ENCODE measurements around the gene RNF215. TPM values are rescaled to one million over a fixed set of nuclear protein-coding genes. Genes with fewer than 3 reads are reported as not detected.

RNF215 gene
- total and polyA plus RNA-seq, 5 donors from 2014 or later: 0.23 to 13.1 (median 0.45) TPM

DNA sequence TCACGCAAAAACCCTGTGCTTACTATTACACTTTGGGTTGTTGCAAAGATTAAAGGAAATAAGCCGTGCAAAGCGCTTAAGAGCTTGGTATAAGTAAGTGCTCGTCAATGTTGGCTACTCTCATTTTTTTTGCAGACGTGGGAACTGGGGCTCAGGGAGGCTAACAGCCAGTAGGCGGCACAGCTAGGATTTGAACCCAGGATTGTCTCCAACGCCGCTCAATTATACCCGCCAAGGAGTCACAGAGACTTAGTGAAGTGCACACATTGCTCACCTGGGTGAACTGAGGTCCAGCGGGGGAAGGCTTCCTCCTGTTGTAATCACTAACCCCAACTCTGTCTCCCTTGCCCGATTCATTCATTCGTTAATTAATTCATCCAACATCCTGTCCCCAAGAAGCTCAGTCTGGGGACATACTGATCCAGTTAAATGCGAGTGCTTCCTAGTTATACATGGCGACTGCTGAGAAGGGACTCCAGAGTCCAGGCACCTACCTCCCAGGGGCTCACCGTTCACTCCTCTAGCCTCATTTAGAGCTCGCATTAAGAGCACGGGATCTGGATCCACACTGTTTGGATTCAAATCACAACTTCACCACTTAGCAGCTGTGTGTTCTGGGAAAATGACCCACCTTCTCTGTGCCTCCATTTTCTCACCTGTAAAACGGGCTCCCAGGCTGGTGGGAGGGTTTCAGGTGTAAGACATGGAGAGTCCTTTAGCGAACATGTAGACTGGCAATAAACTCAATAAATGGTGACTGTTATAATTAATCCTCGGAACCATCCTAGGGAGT is 37.5 kb upstream of the RNF215 start:
- Mint-ChIP-seq H3K4me1 (peaks cover 15 to 60% (median 38%) of the 10 kb centered on the region in 4 donors), H3K27ac (peak overlapping the region in 2 of 3 donors; percentile 99), H3K27me3 (no peaks in the 10 kb centered on the region), H3K4me3 (peak overlapping the region; percentile 95 to 99 (median 99)), H3K36me3 (peaks cover 9% of the 10 kb centered on the region), H3K9me3 (no peaks in the 10 kb centered on the region)
- DNase-seq (no peak), ATAC-seq (ENCODE audit: low read depth in 2 of 2) (no peak)
- peaks cover 7% of the 10 kb centered on the region for H3K36me3 ChIP-seq (ENCODE audit: control insufficient read depth, insufficient read depth, low read length)
- peak overlapping the region; percentile 95 for H3K27ac ChIP-seq (ENCODE audit: insufficient read depth, low read length, poor library complexity, severe bottlenecking)
- H3K4me3 ChIP-seq (ENCODE audit: low read depth, low read length): peak overlapping the region; percentile 83
- no peaks in the 10 kb centered on the region for H3K27me3 ChIP-seq (ENCODE audit: control insufficient read depth, insufficient read depth, low read length)
- peaks cover 46% of the 10 kb centered on the region for H3K4me1 ChIP-seq (ENCODE audit: control insufficient read depth, insufficient read depth, low read length, poor library complexity, severe bottlenecking)
- H3K9me3 ChIP-seq (ENCODE audit: control insufficient read depth in 2 of 2, low read length in 2 of 2): no peaks in the 10 kb centered on the region

DNA sequence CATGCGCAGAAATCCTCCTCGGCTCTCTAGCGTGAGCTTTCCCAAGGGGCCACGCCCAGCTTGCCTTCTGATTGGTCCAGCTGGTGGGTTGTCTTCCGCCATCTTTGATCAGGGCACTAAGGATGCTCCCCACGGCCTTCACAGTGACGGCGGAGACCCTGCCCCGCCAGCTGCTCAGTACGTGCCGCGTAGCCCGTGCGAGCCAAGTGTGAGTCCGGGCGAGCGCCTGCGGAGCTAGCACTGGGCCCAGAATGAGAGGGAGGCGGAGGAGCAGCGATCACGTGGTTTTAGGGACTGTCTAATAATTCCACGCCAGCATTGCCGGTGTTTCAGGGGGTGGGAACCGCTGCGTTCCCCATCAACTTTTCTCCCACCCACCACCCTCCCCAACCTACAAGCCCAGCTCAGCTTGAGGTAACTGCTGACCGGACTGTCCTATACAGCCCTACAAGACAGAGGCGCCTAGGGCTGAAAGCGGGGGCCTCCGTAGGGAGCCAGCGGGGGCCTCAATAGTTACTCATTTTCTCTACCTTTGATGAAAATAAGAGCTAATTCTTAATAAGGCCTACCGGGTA is 36.8 kb upstream of the RNF215 start:
- Mint-ChIP-seq H3K27ac (peak overlapping the region; percentile 99), H3K36me3 (peaks cover 9% of the 10 kb centered on the region), H3K9me3 (no peaks in the 10 kb centered on the region), H3K27me3 (no peaks in the 10 kb centered on the region), H3K4me3 (peak overlapping the region; percentile 95 to 99 (median 99)), H3K4me1 (peaks cover 15 to 60% (median 38%) of the 10 kb centered on the region in 4 donors)
- DNase-seq: peak; percentile 96 to 100 (median 98)
- peaks cover 7% of the 10 kb centered on the region for H3K36me3 ChIP-seq (ENCODE audit: control insufficient read depth, insufficient read depth, low read length)
- ATAC-seq (ENCODE audit: low read depth in 2 of 2): peak; percentile 93 to 95
- H3K4me3 ChIP-seq (ENCODE audit: low read depth, low read length): peak overlapping the region; percentile 83
- H3K27ac ChIP-seq (ENCODE audit: insufficient read depth, low read length, poor library complexity, severe bottlenecking): peak overlapping the region; percentile 95
- H3K27me3 ChIP-seq (ENCODE audit: control insufficient read depth, insufficient read depth, low read length): no peaks in the 10 kb centered on the region
- peaks cover 46% of the 10 kb centered on the region for H3K4me1 ChIP-seq (ENCODE audit: control insufficient read depth, insufficient read depth, low read length, poor library complexity, severe bottlenecking)
- no peaks in the 10 kb centered on the region for H3K9me3 ChIP-seq (ENCODE audit: control insufficient read depth in 2 of 2, low read length in 2 of 2)

DNA sequence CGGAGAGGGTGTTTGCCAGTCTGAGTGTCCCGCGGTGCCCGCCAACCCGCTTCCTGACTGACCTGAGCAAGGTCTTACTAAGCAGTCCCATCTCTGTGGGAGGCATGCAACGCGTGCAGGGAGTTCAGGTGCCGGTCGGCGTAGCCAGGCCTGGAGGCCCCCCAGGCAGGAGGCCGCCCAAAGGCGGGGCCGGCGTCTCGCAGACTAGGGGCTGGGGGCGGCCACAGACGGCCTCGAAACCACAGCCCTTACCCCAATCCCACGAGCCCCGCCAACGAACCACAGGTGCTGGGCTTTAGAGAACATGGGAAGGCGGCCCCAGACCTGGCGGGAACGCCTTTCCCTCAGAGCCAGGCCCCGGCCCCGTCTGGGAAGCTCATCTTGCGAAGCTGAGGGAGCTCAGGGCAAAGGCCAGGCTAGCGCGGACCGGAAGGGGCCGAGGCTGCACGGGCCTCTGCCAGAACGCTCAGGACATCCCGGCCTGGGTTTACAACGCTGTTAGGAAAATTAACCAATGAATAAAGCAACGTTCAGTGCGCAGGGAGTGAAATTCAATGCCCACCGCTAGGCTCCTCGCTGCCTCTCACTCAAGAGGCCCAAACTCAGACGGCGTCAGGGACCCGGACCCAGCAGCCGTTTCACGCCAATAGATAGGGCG is 36.2 kb upstream of the RNF215 start:
- Histone ChIP-seq H3K9me3 (ENCODE audit: control insufficient read depth in 2 of 2, low read length in 2 of 2) (no peaks in the 10 kb centered on the region), H3K4me1 (ENCODE audit: control insufficient read depth, insufficient read depth, low read length, poor library complexity, severe bottlenecking) (peaks cover 46% of the 10 kb centered on the region), H3K4me3 (ENCODE audit: low read depth, low read length) (peak overlapping the region; percentile 83), H3K27ac (ENCODE audit: insufficient read depth, low read length, poor library complexity, severe bottlenecking) (peak overlapping the region; percentile 95), H3K36me3 (ENCODE audit: control insufficient read depth, insufficient read depth, low read length) (peaks cover 5% of the 10 kb centered on the region), H3K27me3 (ENCODE audit: control insufficient read depth, insufficient read depth, low read length) (no peaks in the 10 kb centered on the region)
- H3K27me3 Mint-ChIP-seq: no peaks in the 10 kb centered on the region
- H3K9me3 Mint-ChIP-seq: no peaks in the 10 kb centered on the region
- DNase-seq (peak in 1 of 3 donors; percentile 55), ATAC-seq (ENCODE audit: low read depth in 2 of 2) (no peak)
- peaks cover 15 to 60% (median 38%) of the 10 kb centered on the region in 4 donors for H3K4me1 Mint-ChIP-seq
- peak overlapping the region; percentile 95 to 99 (median 99) for H3K4me3 Mint-ChIP-seq
- H3K36me3 Mint-ChIP-seq: peaks cover 9% of the 10 kb centered on the region
- H3K27ac Mint-ChIP-seq: peak overlapping the region; percentile 99

DNA sequence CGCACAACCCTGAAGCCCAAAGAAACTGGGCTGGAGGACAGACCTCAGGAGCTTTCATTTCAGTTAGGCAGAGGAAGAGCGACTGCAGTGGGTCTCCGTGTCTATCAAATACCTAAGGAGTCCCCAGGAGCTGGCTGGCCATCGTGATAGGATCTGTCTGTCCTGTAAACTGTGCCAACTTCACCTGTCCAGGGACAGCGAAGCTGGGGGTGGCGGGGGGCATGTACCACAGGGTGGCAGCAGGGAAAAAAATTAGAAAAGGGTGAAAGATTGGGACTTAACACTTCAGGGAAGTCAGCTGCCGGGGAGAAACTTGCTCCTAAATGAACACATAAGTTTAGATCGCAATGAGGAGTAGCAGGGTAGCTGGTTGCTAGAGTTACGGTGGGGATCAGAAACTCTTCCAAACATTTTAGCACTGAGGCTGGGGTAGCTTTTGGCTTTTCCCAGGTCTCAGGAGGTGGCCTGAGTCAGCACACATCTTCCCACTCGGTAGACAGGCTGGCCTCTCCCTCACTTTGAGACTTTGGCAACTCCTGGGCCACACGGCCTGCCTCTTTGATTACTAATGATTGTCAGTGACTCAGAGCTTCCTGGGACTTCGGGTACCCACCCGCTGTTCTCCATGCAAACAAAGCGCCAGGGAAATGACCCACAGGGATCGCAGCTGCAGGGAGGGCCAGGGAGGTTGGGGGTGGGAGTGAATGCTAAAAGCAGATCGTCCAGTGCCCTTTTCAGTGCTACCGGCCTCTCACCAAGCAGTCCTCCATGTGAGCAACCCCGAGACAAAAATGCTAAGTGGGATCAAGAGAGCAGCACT is 35.5 kb upstream of the RNF215 start:
- Mint-ChIP-seq H3K4me1 (peaks cover 15 to 59% (median 37%) of the 10 kb centered on the region in 4 donors), H3K4me3 (peak overlapping the region; percentile 95 to 99 (median 99)), H3K27me3 (no peaks in the 10 kb centered on the region), H3K27ac (peak overlapping the region; percentile 94 to 99 (median 99)), H3K36me3 (peaks cover 16% of the 10 kb centered on the region), H3K9me3 (no peaks in the 10 kb centered on the region)
- Histone ChIP-seq H3K4me3 (ENCODE audit: low read depth, low read length) (peak overlapping the region; percentile 69), H3K27me3 (ENCODE audit: control insufficient read depth, insufficient read depth, low read length) (no peaks in the 10 kb centered on the region), H3K4me1 (ENCODE audit: control insufficient read depth, insufficient read depth, low read length, poor library complexity, severe bottlenecking) (peaks cover 46% of the 10 kb centered on the region), H3K27ac (ENCODE audit: insufficient read depth, low read length, poor library complexity, severe bottlenecking) (peak overlapping the region; percentile 95), H3K36me3 (ENCODE audit: control insufficient read depth, insufficient read depth, low read length) (peaks cover 4% of the 10 kb centered on the region), H3K9me3 (ENCODE audit: control insufficient read depth in 2 of 2, low read length in 2 of 2) (no peaks in the 10 kb centered on the region)
- ATAC-seq (ENCODE audit: low read depth in 2 of 2) (no peak), DNase-seq (no peak)

DNA sequence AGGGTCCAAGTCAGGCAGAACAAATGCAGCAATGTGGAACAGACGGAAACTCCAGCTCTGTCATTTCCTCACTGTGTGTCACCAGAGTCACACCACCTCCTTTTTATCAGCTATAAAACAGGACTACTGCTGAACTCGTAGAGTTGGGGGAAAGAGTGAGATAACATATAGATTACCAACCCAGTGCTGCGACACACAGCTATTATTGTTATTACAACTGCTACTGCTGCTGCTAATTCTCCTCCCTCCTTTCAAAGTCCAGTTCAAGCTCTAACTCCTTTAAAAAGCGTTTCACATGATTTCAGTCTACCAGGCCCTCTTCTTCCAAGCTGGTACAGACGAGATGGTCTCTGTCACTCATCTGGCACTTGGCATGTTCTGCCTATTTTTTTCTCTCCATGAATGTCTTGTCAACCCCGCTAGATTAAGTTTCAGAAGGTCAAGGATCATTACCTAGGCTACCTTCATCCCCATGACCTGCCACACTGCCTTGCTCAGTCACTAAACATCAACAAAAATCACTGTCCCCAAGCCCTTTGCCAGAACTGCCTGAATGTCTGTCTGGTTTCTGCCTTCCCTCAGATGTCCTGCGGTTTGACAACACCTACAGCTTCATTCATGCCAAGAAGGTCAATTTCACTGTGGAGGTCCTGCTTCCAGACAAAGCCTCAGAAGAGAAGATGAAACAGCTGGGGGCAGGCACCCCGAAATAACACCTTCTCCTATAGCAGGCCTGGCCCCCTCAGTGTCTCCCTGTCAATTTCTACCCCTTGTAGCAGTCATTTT is 34.7 kb upstream of the RNF215 start:
- ATAC-seq (ENCODE audit: low read depth in 2 of 2): no peak
- H3K36me3 ChIP-seq (ENCODE audit: control insufficient read depth, insufficient read depth, low read length): peaks cover 9% of the 10 kb centered on the region
- no peaks in the 10 kb centered on the region for H3K27me3 ChIP-seq (ENCODE audit: control insufficient read depth, insufficient read depth, low read length)
- H3K4me1 Mint-ChIP-seq: peaks cover 15 to 52% (median 36%) of the 10 kb centered on the region in 4 donors
- H3K36me3 Mint-ChIP-seq: peaks cover 24% of the 10 kb centered on the region
- H3K27ac ChIP-seq (ENCODE audit: insufficient read depth, low read length, poor library complexity, severe bottlenecking): no peak overlapping the region
- H3K4me1 ChIP-seq (ENCODE audit: control insufficient read depth, insufficient read depth, low read length, poor library complexity, severe bottlenecking): peaks cover 42% of the 10 kb centered on the region
- no peak overlapping the region for H3K4me3 ChIP-seq (ENCODE audit: low read depth, low read length)
- no peaks in the 10 kb centered on the region for H3K27me3 Mint-ChIP-seq
- H3K4me3 Mint-ChIP-seq: peak overlapping the region; percentile 95 to 99 (median 99)
- H3K27ac Mint-ChIP-seq: peak overlapping the region; percentile 94 to 99 (median 99)
- DNase-seq: no peak
- no peaks in the 10 kb centered on the region for H3K9me3 Mint-ChIP-seq
- no peaks in the 10 kb centered on the region for H3K9me3 ChIP-seq (ENCODE audit: control insufficient read depth in 2 of 2, low read length in 2 of 2)

DNA sequence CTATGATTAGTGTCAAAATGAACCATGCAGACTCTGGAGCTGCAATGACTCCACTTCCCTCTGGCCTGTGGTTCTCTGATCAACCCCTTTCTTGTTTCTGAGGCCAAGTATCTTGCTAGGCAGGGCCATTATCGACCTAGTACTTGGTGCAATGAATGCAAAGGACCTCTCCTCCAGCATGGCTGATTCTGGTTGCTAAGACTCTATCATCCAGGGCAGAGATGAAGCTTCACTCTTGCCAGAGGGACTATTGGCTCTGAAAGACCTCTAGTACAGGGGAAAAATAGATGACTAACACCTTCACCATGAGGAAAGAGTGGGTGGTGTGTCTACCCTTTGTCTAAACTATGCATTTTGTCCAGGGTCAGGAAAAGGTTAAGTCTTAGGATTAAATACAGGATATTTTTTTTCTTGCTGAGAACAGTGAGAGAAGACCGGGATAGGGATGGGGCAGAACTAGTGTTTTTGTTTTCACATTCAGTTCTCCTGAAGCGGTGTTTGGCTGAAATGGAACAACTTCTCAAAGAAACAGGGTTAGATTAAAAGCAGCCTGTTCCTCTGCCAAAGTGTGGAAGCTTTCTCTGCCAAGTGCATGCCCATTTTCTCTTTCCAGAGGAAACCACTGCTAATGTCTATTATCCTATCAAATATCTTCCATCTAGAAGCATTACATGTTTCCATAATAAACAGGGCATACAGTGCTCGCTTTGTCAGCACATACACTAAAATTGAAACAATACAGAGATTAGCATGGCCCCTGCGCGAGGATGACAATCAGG is 33.3 kb upstream of the RNF215 start:
- Histone ChIP-seq H3K9me3 (ENCODE audit: control insufficient read depth in 2 of 2, low read length in 2 of 2) (no peaks in the 10 kb centered on the region), H3K36me3 (ENCODE audit: control insufficient read depth, insufficient read depth, low read length) (peaks cover 18% of the 10 kb centered on the region), H3K4me1 (ENCODE audit: control insufficient read depth, insufficient read depth, low read length, poor library complexity, severe bottlenecking) (peaks cover 28% of the 10 kb centered on the region), H3K4me3 (ENCODE audit: low read depth, low read length) (no peak overlapping the region), H3K27ac (ENCODE audit: insufficient read depth, low read length, poor library complexity, severe bottlenecking) (no peak overlapping the region), H3K27me3 (ENCODE audit: control insufficient read depth, insufficient read depth, low read length) (no peaks in the 10 kb centered on the region)
- peaks cover 9 to 39% (median 30%) of the 10 kb centered on the region in 4 donors for H3K4me1 Mint-ChIP-seq
- H3K27me3 Mint-ChIP-seq: no peaks in the 10 kb centered on the region
- peaks cover 36% of the 10 kb centered on the region for H3K36me3 Mint-ChIP-seq
- ATAC-seq (ENCODE audit: low read depth in 2 of 2): no peak
- H3K4me3 Mint-ChIP-seq: peak overlapping the region in 2 of 4 donors; percentile 17 to 48
- no peak for DNase-seq
- H3K27ac Mint-ChIP-seq: peak overlapping the region in 2 of 3 donors; percentile 59 to 60
- no peaks in the 10 kb centered on the region for H3K9me3 Mint-ChIP-seq

All from CD4-positive, CD25-positive, alpha-beta regulatory T cell (primary cell).